BE2C (cell line): ENCODE measurements around the gene ZCCHC3.

Experiments used
- DNase-seq: peaks from one replicate; pipeline ENCODE4 v3.0.0-alpha.2; 2020
- H3K27me3 ChIP-seq: fragments of 250-450 bp; sonication (Bioruptor Pico); 2 replicates; pipeline ENCODE4 v1.5.1; 2020; ENCODE audit warnings: mild to moderate bottlenecking
- H3K36me3 ChIP-seq: fragments of 250-450 bp; sonication (Bioruptor Pico); 2 replicates; pipeline ENCODE4 v1.5.1; 2020; ENCODE audit warnings: mild to moderate bottlenecking
- H3K4me1 ChIP-seq: fragments of 250-450 bp; sonication (Bioruptor Pico); 2 replicates; pipeline ENCODE4 v1.5.1; 2020
- H3K4me3 ChIP-seq: 2 replicates; pipeline ENCODE4 v1.5.1; 2011; ENCODE audit warnings: low read depth, low read length
- H3K9me3 ChIP-seq: fragments of 250-450 bp; sonication (Bioruptor Pico); 2 replicates; pipeline ENCODE4 v1.5.1; 2020
- TF ChIP-seq, protein P1 (sequence below): IDR thresholded peaks from 2 replicates; pipeline ENCODE4 v1.5.1; 2012; ENCODE audit warnings: mild to moderate bottlenecking, low read depth, low read length

ZCCHC3 gene

DNA sequence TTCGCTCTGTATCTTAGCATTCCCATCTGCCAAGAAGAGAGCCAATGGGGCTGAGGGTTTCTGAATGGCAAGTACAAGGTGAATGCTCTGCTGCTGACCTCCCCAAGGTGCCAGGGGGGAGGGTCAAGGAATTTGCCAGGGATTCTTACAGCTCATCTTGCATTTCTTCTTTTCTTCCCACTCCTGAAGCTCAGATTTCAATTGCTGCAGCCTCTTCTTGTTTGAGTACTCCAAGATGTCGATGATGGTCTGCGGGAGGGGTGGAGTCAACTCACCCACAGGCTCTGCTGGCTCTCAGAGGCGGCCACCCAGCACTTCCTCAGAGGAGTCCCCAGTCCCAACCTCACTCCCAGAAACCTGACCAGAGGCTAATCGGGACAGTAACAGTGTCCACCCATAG, 19.2 kb upstream of the ZCCHC3 start:
- Histone ChIP-seq H3K4me1 (no peaks in the 10 kb centered on the region), H3K4me3 (no peak overlapping the region), H3K27me3 (no peaks in the 10 kb centered on the region), H3K36me3 (no peaks in the 10 kb centered on the region), H3K9me3 (no peaks in the 10 kb centered on the region)
- TF ChIP-seq, protein P1, sequence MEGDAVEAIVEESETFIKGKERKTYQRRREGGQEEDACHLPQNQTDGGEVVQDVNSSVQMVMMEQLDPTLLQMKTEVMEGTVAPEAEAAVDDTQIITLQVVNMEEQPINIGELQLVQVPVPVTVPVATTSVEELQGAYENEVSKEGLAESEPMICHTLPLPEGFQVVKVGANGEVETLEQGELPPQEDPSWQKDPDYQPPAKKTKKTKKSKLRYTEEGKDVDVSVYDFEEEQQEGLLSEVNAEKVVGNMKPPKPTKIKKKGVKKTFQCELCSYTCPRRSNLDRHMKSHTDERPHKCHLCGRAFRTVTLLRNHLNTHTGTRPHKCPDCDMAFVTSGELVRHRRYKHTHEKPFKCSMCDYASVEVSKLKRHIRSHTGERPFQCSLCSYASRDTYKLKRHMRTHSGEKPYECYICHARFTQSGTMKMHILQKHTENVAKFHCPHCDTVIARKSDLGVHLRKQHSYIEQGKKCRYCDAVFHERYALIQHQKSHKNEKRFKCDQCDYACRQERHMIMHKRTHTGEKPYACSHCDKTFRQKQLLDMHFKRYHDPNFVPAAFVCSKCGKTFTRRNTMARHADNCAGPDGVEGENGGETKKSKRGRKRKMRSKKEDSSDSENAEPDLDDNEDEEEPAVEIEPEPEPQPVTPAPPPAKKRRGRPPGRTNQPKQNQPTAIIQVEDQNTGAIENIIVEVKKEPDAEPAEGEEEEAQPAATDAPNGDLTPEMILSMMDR = no peak
- no peak for DNase-seq

DNA sequence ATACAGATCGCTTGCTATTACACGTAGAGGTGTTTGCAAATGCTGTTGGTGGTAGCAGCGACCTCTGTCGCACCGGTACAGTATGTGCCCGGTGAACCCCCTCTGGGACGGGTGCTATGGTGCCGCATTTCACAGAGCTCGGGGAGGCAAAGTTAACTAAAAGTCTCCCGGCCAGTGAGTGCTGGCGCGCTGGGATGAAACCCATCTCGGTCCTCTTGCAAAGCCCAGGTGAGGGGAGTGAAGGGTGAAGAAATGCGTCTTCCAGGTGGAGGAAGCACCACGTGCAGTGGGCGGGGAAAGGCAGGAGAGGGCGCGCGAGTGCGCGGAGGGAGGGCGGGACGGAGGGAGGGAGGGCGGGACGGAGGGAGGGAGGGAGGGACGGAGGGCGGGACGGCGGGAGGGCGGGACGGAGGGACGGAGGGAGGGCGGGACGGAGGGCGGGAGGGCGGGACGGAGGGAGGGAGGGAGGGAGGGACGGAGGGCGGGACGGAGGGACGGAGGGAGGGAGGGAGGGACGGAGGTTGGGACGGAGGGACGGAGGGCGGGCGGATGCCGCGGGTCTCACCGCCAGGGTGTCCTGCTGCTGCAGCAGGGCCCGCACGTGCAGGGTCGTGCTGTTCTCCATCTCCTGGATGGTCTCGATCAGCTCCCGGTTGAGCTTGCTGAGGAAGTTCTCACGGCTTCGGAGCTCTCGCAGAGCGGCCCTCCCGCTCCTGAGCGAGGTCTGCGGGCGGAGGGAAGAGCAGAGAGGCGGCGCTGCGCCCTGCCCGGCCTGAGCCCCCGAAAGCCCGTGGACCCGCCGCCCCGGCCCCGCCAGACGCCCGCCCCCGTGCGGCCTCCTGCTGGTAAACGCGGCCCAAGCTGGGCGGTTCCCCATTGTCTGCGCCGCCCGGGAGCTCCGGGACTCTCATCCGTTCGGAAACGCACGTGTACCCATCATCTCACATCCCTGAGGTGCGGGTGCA, 18.5 kb upstream of the ZCCHC3 start:
- H3K36me3 ChIP-seq = no peaks in the 10 kb centered on the region
- no peak overlapping the region for H3K4me3 ChIP-seq
- no peaks in the 10 kb centered on the region for H3K9me3 ChIP-seq
- H3K27me3 ChIP-seq = no peaks in the 10 kb centered on the region
- H3K4me1 ChIP-seq = no peaks in the 10 kb centered on the region
- TF ChIP-seq, protein P1 = no peak
- DNase-seq = no peak

DNA sequence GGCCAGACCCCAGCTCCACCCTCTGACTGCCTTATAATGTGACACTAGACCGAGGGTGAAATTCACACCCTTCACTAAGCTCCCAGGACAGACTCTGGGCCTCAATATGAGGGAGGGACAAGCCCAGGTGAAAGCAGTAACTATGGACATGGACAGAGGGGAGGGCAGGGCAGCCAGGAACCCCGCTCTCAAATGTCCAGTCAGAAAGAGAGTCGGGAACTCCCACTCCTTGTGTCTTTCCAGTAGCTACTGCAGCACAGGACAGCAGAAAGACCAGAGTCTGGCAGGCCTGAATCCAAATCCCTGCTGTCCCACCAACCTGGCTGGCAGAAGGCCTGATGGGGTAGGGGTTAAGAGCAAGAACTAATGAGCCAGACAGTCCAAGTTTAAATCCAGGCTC, 13.2 kb upstream of the ZCCHC3 start:
- DNase-seq = no peak
- H3K4me1 ChIP-seq = no peaks in the 10 kb centered on the region
- H3K4me3 ChIP-seq = no peak overlapping the region
- TF ChIP-seq, protein P1 = no peak
- no peaks in the 10 kb centered on the region for H3K36me3 ChIP-seq
- H3K9me3 ChIP-seq = no peaks in the 10 kb centered on the region
- H3K27me3 ChIP-seq = no peaks in the 10 kb centered on the region

DNA sequence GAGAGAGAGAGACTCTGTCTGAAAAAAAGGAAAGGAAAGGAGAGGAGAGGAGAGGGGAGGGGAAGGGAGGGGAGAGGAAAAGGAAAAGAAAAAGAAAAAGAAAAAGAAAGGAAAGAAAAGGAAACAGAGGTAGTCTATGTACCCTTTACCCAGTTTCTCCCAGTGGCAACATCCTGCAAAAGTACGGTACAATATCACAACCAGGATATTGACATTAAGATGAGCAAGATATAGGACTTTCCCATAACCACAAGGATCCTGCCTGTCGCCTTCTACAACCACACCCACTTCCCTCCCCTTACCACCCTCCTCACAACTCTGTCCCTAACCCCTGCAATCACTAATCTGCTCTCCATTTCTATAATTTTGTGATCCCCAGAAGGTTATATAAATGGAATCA, 10.9 kb upstream of the ZCCHC3 start:
- no peaks in the 10 kb centered on the region for H3K27me3 ChIP-seq
- H3K4me3 ChIP-seq = no peak overlapping the region
- TF ChIP-seq, protein P1 = no peak
- no peak for DNase-seq
- H3K9me3 ChIP-seq = no peaks in the 10 kb centered on the region
- no peaks in the 10 kb centered on the region for H3K36me3 ChIP-seq
- no peaks in the 10 kb centered on the region for H3K4me1 ChIP-seq

DNA sequence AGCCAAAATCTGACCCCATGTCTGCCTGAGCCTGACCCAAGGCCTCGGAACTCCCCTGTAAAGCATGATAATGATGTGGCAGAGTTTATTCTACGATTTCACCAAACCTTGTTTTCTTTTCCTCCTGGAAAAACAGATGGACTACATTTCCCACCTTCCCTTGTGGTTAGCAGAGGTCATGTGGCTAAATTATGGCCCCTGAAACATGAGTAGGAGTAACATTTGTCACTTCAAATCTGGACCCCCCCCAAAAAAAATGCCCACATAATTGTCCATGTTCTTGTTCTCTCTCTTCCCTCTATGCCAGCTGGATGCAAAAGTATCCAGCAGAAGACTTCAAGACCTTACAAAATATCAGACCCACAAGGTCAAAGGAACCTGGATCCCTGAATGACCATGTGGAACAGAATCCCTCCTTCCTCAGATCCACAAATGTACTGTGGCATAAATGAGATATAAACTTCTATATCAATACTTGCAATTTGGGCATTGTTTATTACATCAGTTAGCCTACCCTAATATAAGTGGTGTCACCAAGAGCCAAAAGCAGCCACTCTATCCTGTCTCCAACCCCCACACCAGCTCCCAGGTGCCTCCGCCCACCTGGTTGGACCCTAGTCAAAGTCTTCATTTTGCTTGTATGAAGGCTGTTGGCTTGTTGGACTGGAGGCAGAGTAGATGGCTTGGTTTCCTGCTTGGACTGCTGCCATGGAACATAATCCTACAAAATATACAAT, 8.2 kb upstream of the ZCCHC3 start:
- Histone ChIP-seq H3K9me3 (no peaks in the 10 kb centered on the region), H3K36me3 (no peaks in the 10 kb centered on the region), H3K4me3 (no peak overlapping the region; the same call in 1 of the 2 replicates), H3K4me1 (no peaks in the 10 kb centered on the region), H3K27me3 (no peaks in the 10 kb centered on the region)
- TF ChIP-seq, protein P1 = no peak
- DNase-seq = no peak
